HG02973 (cell line): Measurements from ENCODE around the gene FASTKD1.
A peak's percentile ranks its signal among the peaks of the same experiment; 100 is the strongest.
"Not testable (repeated sequence)": the region's sequence is repeated elsewhere in the genome, so short reads cannot be mapped to it uniquely, and the experiment has no call there.

Source experiments
- ATAC-seq: cut with Tn5 transposase; IDR thresholded peaks from one replicate; pipeline ENCODE4 v1.9.1; 2021; ENCODE audit warnings: moderate library complexity; ENCODE audit not compliant: unreplicated experiment

FASTKD1 gene

GRCh38 chr2:169571571-169571970, 2.1 kb downstream of the FASTKD1 start:
- ATAC-seq = no peak

GRCh38 chr2:169570752-169571151, 2.9 kb downstream of the FASTKD1 start:
- not testable (repeated sequence) for ATAC-seq

DNA sequence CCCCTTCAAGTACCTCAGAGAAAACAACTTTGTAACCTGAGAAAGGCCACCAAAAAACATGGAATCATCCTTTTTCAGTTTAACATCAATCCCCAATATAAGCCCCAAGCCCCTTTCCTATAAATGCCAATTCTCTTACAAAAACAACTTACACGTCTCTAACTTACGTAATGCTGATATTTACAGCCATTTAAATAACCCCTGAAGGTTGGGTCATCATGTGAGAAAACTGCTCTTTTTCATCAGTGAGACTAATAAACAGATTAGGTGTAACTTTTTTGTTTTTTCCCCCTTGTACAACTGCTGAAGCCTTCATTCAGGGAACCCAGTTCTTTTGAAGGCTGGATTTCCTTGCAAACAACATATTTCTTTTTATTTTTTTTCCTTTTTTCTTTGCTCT, 3.7 kb downstream of the FASTKD1 start:
- ATAC-seq = no peak

DNA sequence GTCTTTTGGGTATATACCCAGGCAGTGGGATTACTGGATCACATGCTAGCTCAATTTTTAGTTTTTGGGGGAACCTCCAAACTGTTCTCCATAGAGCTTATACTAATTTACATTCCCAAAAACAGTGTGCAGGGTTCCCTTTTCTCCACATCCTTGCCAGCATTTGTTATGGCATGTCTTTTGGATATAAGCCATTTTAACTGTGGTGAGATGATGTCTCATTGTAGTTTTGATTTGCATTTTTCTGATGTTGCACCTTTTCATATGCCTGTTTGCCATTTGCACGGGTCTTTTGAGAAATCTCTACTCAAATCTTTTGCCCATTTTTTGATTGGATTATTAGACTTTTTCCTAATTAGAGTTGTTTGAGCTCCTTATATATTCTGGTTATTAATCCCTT, 8.0 kb downstream of the FASTKD1 start:
- ATAC-seq = no peak

DNA sequence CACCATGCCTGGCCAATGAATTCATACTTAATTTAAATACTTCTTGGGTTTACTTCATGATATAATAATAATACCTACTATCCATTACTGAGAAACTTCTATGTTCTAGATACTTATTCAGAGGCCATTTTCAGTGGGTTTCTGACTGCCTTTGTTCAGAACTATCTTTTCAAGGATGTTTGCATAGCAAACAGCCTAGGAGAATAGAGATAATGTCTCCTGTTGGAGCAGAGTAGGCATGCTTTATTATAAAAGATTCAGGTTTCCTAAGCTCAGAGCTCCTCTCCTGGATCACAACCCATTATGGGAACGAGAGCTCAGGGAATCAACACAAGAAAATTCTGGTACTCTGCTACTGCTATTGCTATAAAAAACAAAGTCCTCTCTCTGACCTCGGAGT, 11.1 kb downstream of the FASTKD1 start:
- no peak for ATAC-seq

DNA sequence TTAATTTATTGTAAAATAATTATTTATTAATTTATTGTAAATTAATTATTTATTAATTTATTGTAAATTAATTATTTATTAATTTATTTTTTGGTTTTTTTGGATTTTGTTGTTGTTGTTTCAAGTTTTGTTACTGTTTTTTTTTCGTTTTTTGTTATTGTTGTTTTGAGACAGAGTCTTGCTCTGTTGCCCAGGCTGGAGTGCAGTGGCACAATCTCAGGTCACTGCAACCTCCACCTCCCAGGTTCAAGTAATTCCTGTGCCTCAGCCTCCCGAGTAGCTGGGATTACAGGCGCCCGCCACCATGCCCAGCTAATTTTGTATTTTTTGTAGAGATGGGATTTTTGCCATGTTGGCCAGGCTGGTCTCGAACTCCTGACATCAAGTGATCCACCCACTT, 11.6 kb downstream of the FASTKD1 start:
- not testable (repeated sequence) for ATAC-seq

DNA sequence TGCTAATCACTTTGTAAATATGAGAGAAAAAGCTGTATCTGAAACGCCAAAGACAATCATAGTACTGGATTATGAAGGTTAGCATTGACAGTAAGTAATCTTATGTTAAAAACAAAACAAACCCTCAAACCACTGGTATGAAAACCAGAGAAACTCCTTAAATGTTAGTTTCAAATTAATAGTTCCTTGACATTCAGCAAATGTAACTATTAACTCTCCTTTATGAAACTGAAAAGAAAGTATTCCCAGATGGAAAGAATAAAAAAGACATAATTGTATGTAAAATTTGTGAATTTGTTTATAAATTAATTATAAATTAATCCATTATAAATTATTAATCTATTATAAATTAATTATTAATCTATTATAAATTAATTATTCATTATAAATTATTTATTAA, 12.3 kb downstream of the FASTKD1 start:
- no peak for ATAC-seq

- no peak for ATAC-seq
Measured at GRCh38 chr2:169546756-169547155, 26.9 kb downstream of the FASTKD1 start.

- ATAC-seq = no peak
Measured at GRCh38 chr2:169542433-169542832, 31.2 kb downstream of the FASTKD1 start.

DNA sequence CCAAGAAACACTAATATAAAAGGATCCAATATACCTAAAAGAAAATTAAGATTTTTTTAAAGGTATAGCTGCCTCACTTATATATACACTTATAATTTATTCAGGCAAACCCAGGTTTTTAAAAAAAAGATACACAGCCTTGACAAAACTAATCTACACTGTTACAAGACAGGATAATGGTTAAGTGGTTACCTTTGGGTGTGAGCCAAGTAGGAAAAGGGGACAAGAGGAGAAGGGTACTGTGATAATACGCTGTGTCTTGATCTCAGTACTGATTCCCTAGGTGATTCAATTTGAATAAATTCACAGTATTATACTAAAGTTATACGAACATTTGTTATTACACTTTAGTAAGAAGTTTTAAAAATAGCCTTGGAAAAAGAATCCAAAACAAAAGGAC, 33.5 kb downstream of the FASTKD1 start:
- ATAC-seq = no peak

DNA sequence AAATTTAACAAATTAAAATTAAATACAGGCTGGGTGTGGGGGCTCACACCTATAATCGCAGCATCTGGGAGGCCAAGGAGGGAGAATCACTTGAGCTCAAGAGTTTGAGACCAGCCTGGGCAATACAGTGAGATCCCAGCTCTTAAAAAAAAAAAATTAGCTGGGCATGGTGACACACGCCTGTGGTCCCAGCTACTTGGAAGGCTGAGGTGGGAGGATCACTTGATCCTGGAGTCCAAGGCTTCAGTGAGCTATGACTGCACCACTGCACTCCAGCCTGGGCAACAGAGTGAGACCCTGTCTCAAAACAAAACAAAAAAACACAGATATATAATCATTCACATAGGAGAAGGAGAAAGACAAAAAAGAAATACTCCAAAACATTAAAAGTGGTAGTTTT, 34.2 kb downstream of the FASTKD1 start:
- ATAC-seq = not testable (repeated sequence)

DNA sequence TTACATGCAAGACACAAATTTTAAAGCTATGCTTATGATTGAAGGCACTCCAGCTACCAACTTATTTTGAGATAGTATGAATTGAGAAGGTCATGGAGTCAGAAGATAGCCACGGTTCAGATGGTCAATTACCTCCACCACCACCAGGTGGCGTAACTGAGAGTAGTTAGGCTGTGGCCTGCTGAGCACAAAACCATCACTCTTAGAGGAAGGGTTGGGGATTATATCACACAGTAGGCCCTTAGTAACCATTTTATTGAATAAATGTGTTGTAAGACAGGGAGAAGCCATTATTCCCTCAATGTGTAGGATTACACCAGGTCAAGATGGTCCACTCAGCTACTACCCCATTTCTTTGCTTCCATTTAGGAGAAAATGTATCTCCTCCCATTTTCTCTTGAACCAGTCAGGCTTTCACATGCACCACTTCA, 45.4 kb downstream of the FASTKD1 start:
- peak; percentile 81 for ATAC-seq

GRCh38 chr2:169526451-169526850, 47.2 kb downstream of the FASTKD1 start:
- no peak for ATAC-seq

GRCh38 chr2:169525434-169525833, 48.2 kb downstream of the FASTKD1 start:
- ATAC-seq = no peak

DNA sequence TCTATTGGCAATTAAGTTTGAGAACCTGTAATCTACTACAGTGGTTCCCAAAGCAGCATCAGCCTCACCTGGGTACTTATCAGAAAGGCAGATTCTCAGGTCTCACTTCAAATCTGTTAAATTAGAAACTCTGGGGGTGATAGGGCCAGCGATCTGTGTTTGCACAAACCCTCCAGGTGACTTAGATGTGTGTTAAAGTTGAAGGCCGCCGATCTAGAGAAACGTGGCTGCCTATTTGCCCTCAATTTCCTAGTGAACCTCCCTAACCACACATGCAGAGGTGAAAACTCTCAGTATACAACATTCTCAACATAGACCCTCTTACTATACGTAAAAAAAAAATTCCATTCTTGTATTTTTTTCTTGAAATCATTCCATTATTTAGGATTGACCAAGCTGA, 50.0 kb downstream of the FASTKD1 start:
- ATAC-seq = no peak

- ATAC-seq = no peak
Measured at GRCh38 chr2:169520896-169521295, 52.8 kb downstream of the FASTKD1 start.

- not testable (repeated sequence) for ATAC-seq
Measured at GRCh38 chr2:169516488-169516995, 57.1 kb downstream of the FASTKD1 start.

- not testable (repeated sequence) for ATAC-seq
Measured at GRCh38 chr2:169514758-169515157, 58.9 kb downstream of the FASTKD1 start.

DNA sequence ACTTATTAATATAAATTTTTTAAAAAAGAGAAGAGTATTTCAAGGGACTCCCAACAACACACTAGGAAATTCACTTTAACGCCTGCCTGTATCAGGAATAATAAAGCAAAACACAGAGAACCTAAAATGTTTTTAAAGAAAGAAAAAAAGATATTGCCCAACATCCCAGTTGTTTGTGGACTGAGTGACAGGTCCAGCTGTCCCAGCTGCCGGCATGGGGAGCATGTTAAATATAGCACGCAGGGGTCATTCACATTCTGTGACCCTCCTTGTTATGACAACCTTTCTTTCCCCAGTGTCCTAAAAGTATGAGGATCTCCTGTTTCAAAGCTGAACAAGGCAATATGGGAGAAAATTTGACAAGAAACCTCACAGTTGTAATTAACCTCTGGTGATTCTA, 59.7 kb downstream of the FASTKD1 start:
- no peak for ATAC-seq

GRCh38 chr2:169513094-169513493, 60.6 kb downstream of the FASTKD1 start:
- ATAC-seq = no peak

DNA sequence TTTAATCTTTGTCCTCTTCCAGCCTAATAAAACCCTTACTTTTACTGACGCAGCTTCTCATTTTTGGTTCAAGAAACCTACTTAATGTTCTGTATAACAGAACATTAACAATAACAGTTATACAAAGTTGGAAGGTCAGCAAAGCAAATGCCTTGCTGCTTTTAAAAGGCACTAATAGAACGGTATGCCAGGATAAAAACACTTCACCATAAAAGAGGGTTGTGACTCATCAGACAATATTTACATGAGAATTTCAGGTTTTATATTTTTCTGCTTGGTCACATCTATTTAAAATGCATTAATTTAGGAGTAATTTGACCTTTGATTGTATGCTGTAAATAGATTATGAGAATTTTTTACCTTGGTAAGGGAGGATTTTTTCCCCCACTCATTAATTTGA, 61.1 kb downstream of the FASTKD1 start:
- no peak for ATAC-seq

DNA sequence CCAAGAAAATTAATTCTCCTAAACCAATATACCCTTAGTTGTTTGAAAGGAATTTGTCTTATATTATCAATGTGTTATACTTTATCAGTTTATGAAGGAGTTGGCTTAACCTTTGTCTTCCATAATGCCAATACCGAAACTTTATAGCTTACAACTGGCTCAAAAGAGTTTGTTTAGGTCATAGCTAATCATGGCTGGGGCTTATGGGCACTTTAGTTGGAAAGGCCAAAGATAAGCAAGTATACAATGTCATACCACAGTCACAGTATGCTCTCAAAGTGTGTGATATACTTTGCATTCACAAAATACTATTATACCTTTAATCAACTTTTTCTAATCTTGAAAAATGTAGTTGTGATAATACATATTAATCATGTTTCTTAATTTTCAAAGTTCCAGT, 61.8 kb downstream of the FASTKD1 start:
- no peak for ATAC-seq

- no peak for ATAC-seq
Measured at GRCh38 chr2:169510496-169510895, 63.2 kb downstream of the FASTKD1 start.

GRCh38 chr2:169509955-169510354, 63.7 kb downstream of the FASTKD1 start:
- ATAC-seq = no peak
